22Rv1 (cell line): Measurements from ENCODE around the gene DAGLA.
A peak's percentile ranks its signal among the peaks of the same experiment; 100 is the strongest.

Experiments used
- H3K27ac ChIP-seq: fragments of 450-650 bp; 2 replicates; pipeline ENCODE4 v1.5.1; 2017
- CTCF ChIP-seq: fragments of 450-650 bp; IDR thresholded peaks from 2 replicates; pipeline ENCODE4 v1.5.1; 2017; ENCODE audit warnings: mild to moderate bottlenecking
- ZFX ChIP-seq: fragments of 450-650 bp; IDR thresholded peaks from 2 replicates; pipeline ENCODE4 v1.6.1; 2017; ENCODE audit warnings: antibody characterized with exemption, borderline replicate concordance

DAGLA gene

GRCh38 chr11:61733120-61733978 is 53.2 kb downstream of the DAGLA start:
- no peak for TF ChIP-seq ZFX
- peak; percentile 99 for TF ChIP-seq CTCF
- H3K27ac ChIP-seq = no peak overlapping the region

DNA sequence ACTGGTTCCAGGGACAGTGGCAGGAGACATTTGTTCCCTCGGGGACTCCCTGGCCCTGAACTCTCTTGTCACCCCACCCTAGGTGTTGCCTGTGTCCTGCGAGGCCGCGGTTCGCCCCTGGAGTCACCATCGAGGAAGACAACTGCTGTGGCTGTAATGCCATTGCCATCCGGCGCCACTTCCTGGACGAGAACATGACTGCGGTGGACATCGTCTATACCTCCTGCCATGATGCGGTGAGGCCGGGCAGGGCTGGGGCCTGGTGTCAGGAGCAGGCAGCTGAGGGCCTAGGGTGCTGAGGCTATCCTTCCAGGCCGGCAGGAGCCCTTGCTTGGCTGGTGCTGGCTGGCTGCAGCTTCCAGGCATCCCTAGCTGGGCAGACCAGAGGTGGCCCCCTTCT is 54.6 kb downstream of the DAGLA start:
- no peak for TF ChIP-seq ZFX
- TF ChIP-seq CTCF = no peak
- no peak overlapping the region for H3K27ac ChIP-seq

DNA sequence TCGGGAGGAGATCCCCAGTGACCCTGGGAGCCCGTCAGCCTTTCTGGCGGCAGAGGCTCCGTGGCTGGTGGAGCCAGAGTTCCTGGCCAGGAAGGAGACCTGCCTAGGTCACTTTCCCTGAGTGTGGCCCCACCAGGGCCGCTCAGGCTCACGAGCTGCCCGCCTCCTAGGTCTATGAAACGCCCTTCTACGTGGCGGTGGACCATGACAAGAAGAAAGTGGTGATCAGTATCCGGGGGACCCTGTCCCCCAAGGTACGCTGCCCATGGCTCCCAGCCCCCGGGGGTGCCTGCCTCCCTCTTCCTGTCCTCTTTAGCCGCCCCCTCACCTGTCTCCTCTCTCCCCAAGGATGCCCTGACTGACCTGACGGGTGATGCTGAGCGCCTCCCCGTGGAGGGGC is 55.2 kb downstream of the DAGLA start:
- TF ChIP-seq CTCF = no peak
- TF ChIP-seq ZFX = no peak
- no peak overlapping the region for H3K27ac ChIP-seq

DNA sequence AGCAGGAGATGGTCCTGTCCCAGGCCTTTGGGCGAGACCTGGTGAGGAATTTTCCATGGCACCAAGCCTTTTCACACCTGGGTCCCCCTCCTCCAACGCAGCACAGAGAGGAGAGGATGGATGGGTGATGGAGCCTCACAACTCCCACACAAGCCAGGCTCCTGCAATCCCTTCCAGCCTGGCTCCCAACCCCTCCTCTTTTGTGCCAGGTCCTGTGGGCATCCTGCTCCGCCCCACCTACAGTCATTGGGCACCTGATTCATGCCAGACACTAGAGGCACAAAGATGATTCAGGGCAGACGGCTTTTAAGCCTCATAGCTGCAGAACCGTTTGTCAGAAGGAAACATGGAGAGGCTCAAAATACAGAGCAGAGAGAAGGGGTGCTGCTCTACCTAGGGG is 56.1 kb downstream of the DAGLA start:
- TF ChIP-seq CTCF (no peak), ZFX (no peak)
- H3K27ac ChIP-seq = no peak overlapping the region

DNA sequence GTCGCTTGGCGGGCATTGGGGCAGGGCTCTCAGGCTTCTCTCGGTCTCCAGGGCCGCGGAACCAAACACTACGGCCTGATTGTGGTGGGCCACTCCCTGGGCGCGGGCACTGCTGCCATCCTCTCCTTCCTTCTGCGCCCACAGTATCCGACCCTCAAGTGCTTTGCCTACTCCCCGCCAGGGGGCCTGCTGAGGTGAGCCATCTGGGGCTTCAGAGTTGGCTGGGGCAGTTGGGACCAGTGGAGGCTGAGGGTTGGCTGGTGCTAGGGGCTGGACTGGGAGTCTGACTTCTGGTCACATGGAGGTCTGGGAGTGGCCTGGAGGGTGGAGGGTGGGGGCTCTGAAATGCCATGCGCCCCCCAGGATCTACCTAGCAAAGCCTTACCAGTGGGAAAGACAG is 56.9 kb downstream of the DAGLA start:
- no peak overlapping the region for H3K27ac ChIP-seq
- no peak for TF ChIP-seq ZFX

GRCh38 chr11:61737636-61738386 is 57.6 kb downstream of the DAGLA start:
- TF ChIP-seq ZFX = no peak
- TF ChIP-seq CTCF = no peak
- no peak overlapping the region for H3K27ac ChIP-seq

DNA sequence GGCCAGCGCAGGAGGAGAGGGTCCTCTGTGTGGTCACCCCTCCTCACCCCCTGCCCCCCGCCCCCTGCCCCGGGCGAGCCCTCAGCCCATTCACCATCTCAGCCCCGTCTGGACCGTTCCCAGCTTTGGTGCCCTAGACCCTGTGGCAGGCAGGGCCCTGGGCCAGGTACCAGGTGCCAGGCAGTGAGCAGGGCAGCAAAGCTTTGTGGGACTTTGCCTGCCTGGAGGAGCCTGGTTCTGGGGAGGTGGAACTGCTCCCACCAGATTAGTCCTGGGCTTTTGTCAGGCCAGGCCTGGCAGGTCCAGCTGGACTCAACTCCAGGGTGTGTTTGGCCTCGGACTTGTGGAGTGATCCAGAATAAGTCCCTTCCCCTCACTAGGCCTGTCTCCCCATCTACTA is 58.6 kb downstream of the DAGLA start:
- H3K27ac ChIP-seq = no peak overlapping the region
- no peak for TF ChIP-seq ZFX
- TF ChIP-seq CTCF = no peak
